ENCODE data around the gene KCNK15.
"Not testable (repeated sequence)": the region's sequence is repeated elsewhere in the genome, so short reads cannot be mapped to it uniquely, and the experiment has no call there.

- not testable (repeated sequence) for TF ChIP-seq POLR2A (IDR thresholded peaks at IDR 0.05)
- TF ChIP-seq, protein P1, sequence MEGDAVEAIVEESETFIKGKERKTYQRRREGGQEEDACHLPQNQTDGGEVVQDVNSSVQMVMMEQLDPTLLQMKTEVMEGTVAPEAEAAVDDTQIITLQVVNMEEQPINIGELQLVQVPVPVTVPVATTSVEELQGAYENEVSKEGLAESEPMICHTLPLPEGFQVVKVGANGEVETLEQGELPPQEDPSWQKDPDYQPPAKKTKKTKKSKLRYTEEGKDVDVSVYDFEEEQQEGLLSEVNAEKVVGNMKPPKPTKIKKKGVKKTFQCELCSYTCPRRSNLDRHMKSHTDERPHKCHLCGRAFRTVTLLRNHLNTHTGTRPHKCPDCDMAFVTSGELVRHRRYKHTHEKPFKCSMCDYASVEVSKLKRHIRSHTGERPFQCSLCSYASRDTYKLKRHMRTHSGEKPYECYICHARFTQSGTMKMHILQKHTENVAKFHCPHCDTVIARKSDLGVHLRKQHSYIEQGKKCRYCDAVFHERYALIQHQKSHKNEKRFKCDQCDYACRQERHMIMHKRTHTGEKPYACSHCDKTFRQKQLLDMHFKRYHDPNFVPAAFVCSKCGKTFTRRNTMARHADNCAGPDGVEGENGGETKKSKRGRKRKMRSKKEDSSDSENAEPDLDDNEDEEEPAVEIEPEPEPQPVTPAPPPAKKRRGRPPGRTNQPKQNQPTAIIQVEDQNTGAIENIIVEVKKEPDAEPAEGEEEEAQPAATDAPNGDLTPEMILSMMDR (IDR thresholded peaks at IDR 0.05) = not testable (repeated sequence)
These were observed 48.6 kb upstream of the KCNK15 start for GRCh38 chr20:44697041-44697440.
